Psoas muscle (tissue), 8 donors: ENCODE measurements around the gene MAP3K4. TPM values are rescaled to one million over a fixed set of nuclear protein-coding genes. Genes with fewer than 3 reads are reported as not detected.
"Not testable (repeated sequence)": the region's sequence is repeated elsewhere in the genome, so short reads cannot be mapped to it uniquely, and the experiment has no call there.

Experiments
- ATAC-seq, 4 donors: fragments of 200-7000 bp; cut with Tn5 transposase; one replicate each; pipeline ENCODE4 v1.9.1; 2020; ENCODE audit warnings: moderate library complexity in 3 of 4, mild to moderate bottlenecking in 2 of 4
- DNase-seq, 2 donors: peaks; one replicate each; pipeline ENCODE4 v3.0.0-alpha.2; 2020
- H3K27ac ChIP-seq: fragments of 200-600 bp; one replicate; pipeline ENCODE4 v1.8.0; 2022
- H3K27me3 ChIP-seq, 3 donors: fragments of 200-600 bp in 1 of 3; one replicate each; pipeline versions ENCODE4 v1.6.1 to v1.8.0; 2013 to 2022; ENCODE audit warnings: low read length in 2 of 3, mild to moderate bottlenecking in 2 of 3, moderate library complexity in 1 of 3; ENCODE audit not compliant: insufficient read depth in 3 of 3
- H3K36me3 ChIP-seq, 2 donors: fragments of 200-600 bp in 1 of 2; one replicate each; pipeline versions ENCODE4 v1.6.1 to v1.8.0; 2013 to 2022; ENCODE audit warnings: low read depth in 1 of 2, mild to moderate bottlenecking in 1 of 2, moderate library complexity in 1 of 2; ENCODE audit not compliant: insufficient read depth in 1 of 2
- H3K4me1 ChIP-seq: fragments of 200-600 bp; one replicate; pipeline ENCODE4 v1.8.0; 2022
- H3K4me3 ChIP-seq: fragments of 200-600 bp; one replicate; pipeline ENCODE4 v1.8.0; 2022; ENCODE audit warnings: mild to moderate bottlenecking
- H3K9me3 ChIP-seq: fragments of 200-600 bp; one replicate; pipeline ENCODE4 v1.8.0; 2022
- WGBS, 3 donors: extraction: QIAGEN DNeasy Blood & Tissue Kit; methylation state at CpG; one replicate each; pipeline versions ENCODE4 v1.1.6 to v1.1.7; 2013; 5-methylcytosine and 5-hydroxymethylcytosine counted together
- intact Hi-C, 2 donors: fragments of 100-400 bp; cut with DNase I; formaldehyde crosslinking; loops; one replicate each; pipeline versions ENCODE4 v1.11.0 to v1.14.2; 2022
- polyA plus RNA-seq, 3 donors: library from polyadenylated mRNA; stranded (reverse); fragments of 200-250 nt; gene quantifications; one replicate each; pipeline ENCODE4 v1.2.3, GENCODE V29; 2013
- total RNA-seq, 4 donors: library from RNA; stranded (reverse); fragmentation: NEBNext Ultra II Directional in 2 of 4; extraction: Animal tissue kit (Norgen Biotek cat#: 25700) in 2 of 4; gene quantifications; one replicate each; pipeline versions ENCODE4 v1.2.1 to v1.2.4, GENCODE V29; 2021 to 2023
- TF ChIP-seq, protein P1 (sequence below): fragments of 200-600 bp; IDR thresholded peaks from one replicate; pipeline ENCODE4 v1.8.0; 2022; ENCODE audit warnings: antibody characterized with exemption
- donor health status: healthy with polysubstance abuse.
- donor health status: DM: no; HTN: no; CAD: no; lungs with moderate emphysema.
- donor health status: Bipolar disorder and iron deficiency.
- donor health status: healthy.
- donor health status: DM: yes; HTN: yes; CAD: no.
- donor health status: DM: no; HTN: no; CAD: no.
- donor health status: DM: no; HTN: no; CAD: no.
- donor health status: DM: yes; HTN: yes; CAD: no.

MAP3K4 gene
- total and polyA plus RNA-seq, 7 donors = 13.5 to 45.8 (median 19.4) TPM

DNA sequence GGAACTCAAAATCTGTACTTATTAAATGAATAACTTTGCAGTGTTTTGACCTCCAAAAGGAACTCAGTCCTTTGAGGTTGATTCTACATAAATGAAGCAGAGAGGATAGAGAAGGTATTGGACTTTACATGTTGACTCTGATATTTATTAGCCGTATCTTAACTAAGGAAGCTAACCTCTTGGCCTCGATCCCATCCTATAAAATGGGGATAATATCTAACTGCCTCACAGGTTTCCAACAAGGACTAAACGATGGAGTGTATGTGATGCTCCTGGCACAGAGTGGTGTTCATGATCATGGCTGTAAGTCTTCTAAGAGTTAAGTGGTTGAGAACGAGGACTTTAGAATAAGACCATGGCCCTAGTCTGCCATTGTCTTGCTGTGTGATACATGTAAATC, 24.2 kb upstream of the MAP3K4 start:
- Histone ChIP-seq H3K36me3 (no peaks in the 10 kb centered on the region), H3K4me1 (no peaks in the 10 kb centered on the region), H3K4me3 (no peak overlapping the region), H3K27ac (no peak overlapping the region), H3K9me3 (no peaks in the 10 kb centered on the region), H3K27me3 (no peaks in the 10 kb centered on the region)
- TF ChIP-seq, protein P1, sequence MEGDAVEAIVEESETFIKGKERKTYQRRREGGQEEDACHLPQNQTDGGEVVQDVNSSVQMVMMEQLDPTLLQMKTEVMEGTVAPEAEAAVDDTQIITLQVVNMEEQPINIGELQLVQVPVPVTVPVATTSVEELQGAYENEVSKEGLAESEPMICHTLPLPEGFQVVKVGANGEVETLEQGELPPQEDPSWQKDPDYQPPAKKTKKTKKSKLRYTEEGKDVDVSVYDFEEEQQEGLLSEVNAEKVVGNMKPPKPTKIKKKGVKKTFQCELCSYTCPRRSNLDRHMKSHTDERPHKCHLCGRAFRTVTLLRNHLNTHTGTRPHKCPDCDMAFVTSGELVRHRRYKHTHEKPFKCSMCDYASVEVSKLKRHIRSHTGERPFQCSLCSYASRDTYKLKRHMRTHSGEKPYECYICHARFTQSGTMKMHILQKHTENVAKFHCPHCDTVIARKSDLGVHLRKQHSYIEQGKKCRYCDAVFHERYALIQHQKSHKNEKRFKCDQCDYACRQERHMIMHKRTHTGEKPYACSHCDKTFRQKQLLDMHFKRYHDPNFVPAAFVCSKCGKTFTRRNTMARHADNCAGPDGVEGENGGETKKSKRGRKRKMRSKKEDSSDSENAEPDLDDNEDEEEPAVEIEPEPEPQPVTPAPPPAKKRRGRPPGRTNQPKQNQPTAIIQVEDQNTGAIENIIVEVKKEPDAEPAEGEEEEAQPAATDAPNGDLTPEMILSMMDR = no peak
- ATAC-seq (no peak), DNase-seq (no peak)
- intact Hi-C loops = no loop called here
- WGBS, 3 donors = 79 to 84% (median 82%) methylated on average over 4 of the region's 4 CpGs

DNA sequence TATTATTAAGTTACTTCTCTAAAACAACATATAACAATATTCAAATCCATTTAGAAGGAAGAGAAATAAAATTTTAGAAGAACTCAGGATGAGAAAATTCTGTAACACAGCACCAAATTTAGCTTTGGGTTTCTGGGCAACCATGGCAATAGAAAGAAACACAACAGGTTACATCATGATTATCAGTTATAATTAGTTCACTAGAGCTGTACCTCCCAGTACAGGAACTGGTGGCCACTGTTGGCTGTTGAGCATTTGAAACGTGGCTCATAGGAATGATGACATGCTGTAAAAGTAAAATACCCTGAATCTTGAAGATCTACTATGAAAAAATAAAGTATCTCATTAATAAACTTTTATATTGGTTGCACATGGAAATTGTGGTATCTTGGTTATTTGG, 23.7 kb upstream of the MAP3K4 start:
- ATAC-seq (no peak), DNase-seq (no peak)
- Histone ChIP-seq H3K27ac (no peak overlapping the region), H3K4me3 (no peak overlapping the region), H3K9me3 (no peaks in the 10 kb centered on the region), H3K4me1 (no peaks in the 10 kb centered on the region), H3K27me3 (no peaks in the 10 kb centered on the region), H3K36me3 (no peaks in the 10 kb centered on the region)
- TF ChIP-seq, protein P1 = no peak
- WGBS, 3 donors = 18 to 26% (median 22%) methylated on average over 1 of the region's 1 CpG
- intact Hi-C loops = no loop called here

DNA sequence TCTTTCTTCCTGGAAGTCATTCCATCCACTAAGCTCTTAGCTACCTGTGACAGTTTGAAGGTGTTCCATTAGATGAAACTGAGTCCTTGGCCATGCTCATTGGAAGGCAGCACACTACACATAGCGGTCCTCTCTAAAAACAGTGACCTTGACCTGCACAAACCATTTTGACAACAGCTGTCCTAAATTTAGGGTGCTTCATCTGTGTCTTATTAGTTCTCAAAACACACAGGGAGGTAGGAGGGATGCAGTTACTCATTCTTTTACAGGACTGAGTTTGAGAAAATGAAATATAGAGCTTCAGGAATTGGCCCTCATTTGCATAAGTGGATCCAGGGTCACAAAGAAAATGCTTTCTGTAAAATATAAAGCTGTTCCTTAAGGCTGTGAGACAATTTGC, 20.4 kb upstream of the MAP3K4 start:
- 84 to 90% (median 88%) methylated on average over 1 of the region's 1 CpG for WGBS, 3 donors

DNA sequence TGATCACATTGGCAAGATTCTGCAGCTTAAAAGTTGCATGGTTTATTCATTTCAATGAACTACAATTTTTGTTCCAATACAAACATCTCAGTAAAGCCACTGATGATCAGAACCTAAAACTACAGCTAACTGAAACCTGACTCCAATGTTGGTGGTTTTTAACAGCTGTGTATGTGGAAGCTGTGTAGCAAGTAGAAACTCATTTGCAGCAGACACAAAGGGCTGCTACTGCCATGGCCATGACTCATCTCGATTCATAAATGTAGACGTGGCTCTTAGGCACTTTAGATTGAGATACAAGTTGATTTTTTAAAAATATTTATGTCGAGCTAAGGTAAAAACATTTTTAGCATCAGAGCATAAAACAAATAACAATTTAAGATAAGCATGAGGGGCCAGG, 19.5 kb upstream of the MAP3K4 start:
- DNase-seq = no peak
- 36 to 57% (median 43%) methylated on average over 3 of the region's 3 CpGs for WGBS, 3 donors
- H3K27ac ChIP-seq = no peak overlapping the region

More for the DNA sequence above, 20.4 kb upstream of the MAP3K4 start:
- no peak for DNase-seq
- TF ChIP-seq, protein P1 = no peak
- no peaks in the 10 kb centered on the region for H3K4me1 ChIP-seq
- H3K9me3 ChIP-seq = no peaks in the 10 kb centered on the region
- H3K27ac ChIP-seq = no peak overlapping the region
- no peak for ATAC-seq
- no peaks in the 10 kb centered on the region for H3K27me3 ChIP-seq
- intact Hi-C loops = no loop called here
- no peaks in the 10 kb centered on the region for H3K36me3 ChIP-seq
- no peak overlapping the region for H3K4me3 ChIP-seq

DNA sequence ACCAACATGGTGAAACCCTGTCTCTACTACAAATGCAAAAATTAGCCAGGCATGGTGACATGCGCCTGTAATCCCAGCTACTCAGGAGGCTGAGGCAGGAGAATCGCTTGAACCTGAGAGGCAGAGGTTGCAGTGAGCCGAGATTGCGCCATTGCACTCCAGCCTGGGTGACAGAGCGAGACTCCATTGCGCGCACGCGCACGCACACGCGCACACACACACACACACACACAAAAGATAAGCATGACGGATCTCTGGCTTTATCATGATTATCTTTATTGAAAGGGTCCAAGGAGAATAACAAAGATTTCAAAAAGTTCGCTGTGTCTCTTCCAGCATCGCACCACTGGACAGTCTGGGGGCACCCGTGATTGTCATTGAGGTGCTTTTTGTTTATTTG, 19.0 kb upstream of the MAP3K4 start:
- 91 to 93% (median 92%) methylated on average over 16 of the region's 16 CpGs for WGBS, 3 donors
- ATAC-seq, H3K4me1 ChIP-seq, intact Hi-C loops, H3K36me3 ChIP-seq, H3K4me3 ChIP-seq, H3K27ac ChIP-seq, H3K9me3 ChIP-seq, H3K27me3 ChIP-seq, DNase-seq: not testable (repeated sequence)

More for the DNA sequence above, 19.5 kb upstream of the MAP3K4 start:
- intact Hi-C loops = no loop called here
- Histone ChIP-seq H3K27me3 (no peaks in the 10 kb centered on the region), H3K36me3 (no peaks in the 10 kb centered on the region), H3K4me1 (no peaks in the 10 kb centered on the region), H3K9me3 (no peaks in the 10 kb centered on the region), H3K4me3 (no peak overlapping the region)
- TF ChIP-seq, protein P1 = no peak
- no peak for ATAC-seq
